ENCODE data around the gene HYAL3. TPM values are rescaled to one million over a fixed set of nuclear protein-coding genes. Genes with fewer than 3 reads are reported as not detected.

The HYAL3 gene
- total RNA-seq, 2 donors from 2014 or later = 2.6 to 3.3 TPM

GRCh38 chr3:50340147-50340447, 40.9 kb upstream of the HYAL3 start:
- H3K9me3 Mint-ChIP-seq = no peaks in the 10 kb centered on the region
- Histone ChIP-seq H3K27ac (ENCODE audit: low read depth, low read length) (no peak overlapping the region), H3K27me3 (ENCODE audit: control insufficient read depth, insufficient read depth, low read length, poor library complexity, severe bottlenecking) (peaks cover 65% of the 10 kb centered on the region), H3K9me3 (ENCODE audit: control insufficient read depth, low read length) (no peaks in the 10 kb centered on the region), H3K4me3 (ENCODE audit: low read length) (no peak overlapping the region), H3K4me1 (ENCODE audit: control insufficient read depth, insufficient read depth, low read length) (peaks cover 10% of the 10 kb centered on the region), H3K36me3 (ENCODE audit: control insufficient read depth, insufficient read depth, low read length) (peaks cover 4% of the 10 kb centered on the region), H3K9ac (ENCODE audit: extremely low read depth, low read length, poor library complexity, severe bottlenecking) (no peak overlapping the region)
- WGBS, 2 experiments (ENCODE audit: insufficient coverage in 1 of 2, insufficient read length in 1 of 2) = 38 to 49% methylated on average over 9 of the region's 9 CpGs
- H3K27me3 Mint-ChIP-seq (ENCODE audit: insufficient read depth) = peaks cover 67% of the 10 kb centered on the region
- peaks cover 8% of the 10 kb centered on the region for H3K4me1 Mint-ChIP-seq
- H3K4me3 Mint-ChIP-seq = peak overlapping the region; percentile 21
- H3K36me3 Mint-ChIP-seq (ENCODE audit: low read depth) = no peaks in the 10 kb centered on the region
- no peak overlapping the region for H3K27ac Mint-ChIP-seq
- TF ChIP-seq CTCF (conservative IDR thresholded peaks at IDR 0.05) = no peak
- DNase-seq = no peak

- Histone ChIP-seq H3K27ac (ENCODE audit: low read depth, low read length) (no peak overlapping the region), H3K4me1 (ENCODE audit: control insufficient read depth, insufficient read depth, low read length) (peaks cover 10% of the 10 kb centered on the region), H3K27me3 (ENCODE audit: control insufficient read depth, insufficient read depth, low read length, poor library complexity, severe bottlenecking) (peaks cover 60% of the 10 kb centered on the region), H3K9me3 (ENCODE audit: control insufficient read depth, low read length) (no peaks in the 10 kb centered on the region), H3K4me3 (ENCODE audit: low read length) (no peak overlapping the region), H3K36me3 (ENCODE audit: control insufficient read depth, insufficient read depth, low read length) (peaks cover 4% of the 10 kb centered on the region), H3K9ac (ENCODE audit: extremely low read depth, low read length, poor library complexity, severe bottlenecking) (no peak overlapping the region)
- Mint-ChIP-seq H3K9me3 (no peaks in the 10 kb centered on the region), H3K4me3 (peak overlapping the region; percentile 21), H3K36me3 (ENCODE audit: low read depth) (no peaks in the 10 kb centered on the region), H3K27me3 (ENCODE audit: insufficient read depth) (peaks cover 62% of the 10 kb centered on the region), H3K27ac (no peak overlapping the region), H3K4me1 (peaks cover 8% of the 10 kb centered on the region)
- no peak for DNase-seq
- no peak for TF ChIP-seq CTCF (conservative IDR thresholded peaks at IDR 0.05)
- WGBS, 2 experiments (ENCODE audit: insufficient coverage in 1 of 2, insufficient read length in 1 of 2) = 92% methylated on average over 11 to 14 of the region's 14 CpGs
Measured at GRCh38 chr3:50339485-50340146, 40.4 kb upstream of the HYAL3 start.

DNA sequence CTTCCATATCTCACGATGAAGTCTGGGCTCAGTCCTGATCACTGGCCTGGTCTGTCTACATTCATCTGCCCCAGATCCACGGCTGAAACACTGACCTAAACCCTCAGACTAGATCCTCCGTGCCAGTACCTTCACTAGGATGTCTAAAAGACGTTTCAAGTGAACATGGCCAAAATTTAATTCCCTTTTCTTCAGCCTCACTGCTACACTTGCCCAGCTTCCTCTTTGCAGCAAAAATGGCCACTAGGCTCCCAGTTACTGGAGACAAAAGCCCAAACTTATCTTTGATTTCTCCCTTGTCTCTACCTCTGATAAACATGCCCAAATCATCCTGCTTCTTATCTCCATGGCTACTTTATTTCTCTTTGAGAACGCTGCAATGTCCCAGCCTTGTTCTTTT, 39.8 kb upstream of the HYAL3 start:
- 91 to 100% methylated on average over 3 to 5 of the region's 5 CpGs for WGBS, 2 experiments (ENCODE audit: insufficient coverage in 1 of 2, insufficient read length in 1 of 2)
- no peaks in the 10 kb centered on the region for H3K9me3 ChIP-seq (ENCODE audit: control insufficient read depth, low read length)
- Mint-ChIP-seq H3K9me3 (no peaks in the 10 kb centered on the region), H3K36me3 (ENCODE audit: low read depth) (no peaks in the 10 kb centered on the region), H3K27ac (no peak overlapping the region), H3K27me3 (ENCODE audit: insufficient read depth) (peaks cover 55% of the 10 kb centered on the region), H3K4me1 (peaks cover 10% of the 10 kb centered on the region), H3K4me3 (peak overlapping the region; percentile 80)
- peaks cover 10% of the 10 kb centered on the region for H3K4me1 ChIP-seq (ENCODE audit: control insufficient read depth, insufficient read depth, low read length)
- H3K9ac ChIP-seq (ENCODE audit: extremely low read depth, low read length, poor library complexity, severe bottlenecking) = no peak overlapping the region
- peaks cover 56% of the 10 kb centered on the region for H3K27me3 ChIP-seq (ENCODE audit: control insufficient read depth, insufficient read depth, low read length, poor library complexity, severe bottlenecking)
- no peak overlapping the region for H3K27ac ChIP-seq (ENCODE audit: low read depth, low read length)
- no peak overlapping the region for H3K4me3 ChIP-seq (ENCODE audit: low read length)
- DNase-seq = no peak
- H3K36me3 ChIP-seq (ENCODE audit: control insufficient read depth, insufficient read depth, low read length) = peaks cover 4% of the 10 kb centered on the region
- TF ChIP-seq CTCF (conservative IDR thresholded peaks at IDR 0.05) = no peak

Data from endodermal cell (in vitro differentiated cells).